ENCODE data around the gene STOML1.
"Not testable (repeated sequence)": the region's sequence is repeated elsewhere in the genome, so short reads cannot be mapped to it uniquely, and the experiment has no call there.

STOML1 gene

DNA sequence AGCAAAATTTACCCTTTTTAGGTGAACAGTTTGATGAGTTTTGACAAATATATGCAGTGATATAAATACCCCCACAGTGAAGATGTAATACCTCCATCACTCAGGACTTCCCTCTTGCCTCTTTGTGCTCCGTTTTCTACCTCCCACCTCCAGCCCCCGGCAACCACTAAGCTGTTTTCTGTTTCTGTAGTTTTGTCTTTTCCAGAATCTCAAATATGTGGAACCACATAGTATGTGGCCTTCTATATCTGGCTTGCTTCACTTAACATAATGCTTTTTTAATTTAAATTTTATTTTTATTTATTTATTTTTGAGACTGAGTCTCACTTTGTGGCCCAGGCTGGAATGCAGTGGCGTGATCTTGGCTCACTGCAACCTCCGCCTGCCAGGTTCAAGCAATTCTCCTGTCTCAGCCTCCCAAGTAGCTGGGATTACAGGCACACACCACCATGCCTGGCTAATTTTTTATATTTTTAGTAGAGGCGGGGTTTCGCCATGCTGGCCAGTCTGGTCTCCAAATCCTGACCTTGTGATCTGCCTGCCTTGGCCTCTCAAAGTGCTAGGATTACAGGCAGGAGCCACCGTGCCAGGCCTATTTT is 31.5 kb downstream of the STOML1 start:
- not testable (repeated sequence) for DNase-seq (ENCODE audit: low read depth)

DNA sequence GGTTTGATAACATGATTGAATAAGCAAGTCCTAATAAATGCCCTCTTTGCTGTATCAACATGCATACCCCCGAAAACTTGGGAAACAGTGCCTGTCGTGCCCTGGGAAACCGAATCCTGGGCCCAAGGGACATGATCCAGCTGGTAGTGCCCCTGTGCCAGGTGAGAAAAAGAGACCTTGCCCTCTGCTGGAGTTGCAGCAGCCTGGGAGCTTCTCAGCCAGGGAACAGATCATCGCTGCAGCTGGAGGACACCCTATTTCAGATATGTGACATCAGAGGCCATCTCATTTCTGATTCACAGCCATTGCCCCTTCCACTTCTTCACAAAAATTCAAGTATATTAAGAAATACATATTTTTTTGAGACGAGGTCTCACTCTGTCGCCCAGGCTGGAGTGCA is 32.3 kb downstream of the STOML1 start:
- no peak for DNase-seq (ENCODE audit: low read depth)

DNA sequence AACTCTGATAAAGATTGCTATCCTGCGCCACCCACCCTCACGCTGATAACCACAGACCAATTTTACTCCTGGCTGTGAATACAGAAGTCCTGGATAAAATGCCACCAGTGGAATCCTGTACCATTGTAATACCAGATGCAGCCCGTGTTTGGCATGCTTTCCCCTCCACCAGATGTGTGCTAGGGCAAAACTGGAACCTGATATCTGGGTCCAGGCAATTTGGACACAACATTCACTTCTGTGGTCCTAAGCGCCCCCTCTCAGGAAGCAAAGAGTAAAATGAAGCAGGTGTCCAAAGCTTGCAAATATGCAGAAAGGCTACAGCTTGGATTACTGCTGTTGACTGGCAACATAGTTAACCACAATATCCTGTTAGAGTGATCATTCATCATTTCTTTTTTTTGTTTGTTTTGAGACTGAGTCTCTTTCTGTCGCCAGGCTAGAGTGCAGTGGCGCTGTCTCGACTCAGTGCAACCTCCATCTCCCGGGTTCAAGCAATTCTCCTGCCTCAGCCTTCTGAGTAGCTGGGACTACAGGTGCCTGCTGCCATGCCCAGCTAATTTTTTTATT is 33.0 kb downstream of the STOML1 start:
- no peak for DNase-seq (ENCODE audit: low read depth)

DNA sequence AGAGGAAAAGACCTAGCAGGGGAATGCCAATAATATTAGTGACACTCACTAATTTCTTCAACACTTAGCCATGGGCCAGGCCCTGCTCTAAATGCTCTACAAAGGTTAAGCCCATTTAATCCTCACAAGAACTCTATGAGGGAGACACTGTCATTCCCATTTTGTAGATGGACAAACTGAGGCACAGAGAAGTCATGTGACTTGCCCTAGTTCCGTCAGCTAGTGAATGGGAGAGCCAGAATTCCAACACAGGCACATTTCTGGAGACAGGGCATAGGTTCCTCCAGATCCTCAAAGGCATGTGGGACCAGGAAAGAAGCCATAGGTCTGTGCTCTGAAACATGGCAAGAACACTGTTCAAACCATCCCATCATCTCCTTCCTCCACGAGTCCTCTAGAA is 34.3 kb downstream of the STOML1 start:
- DNase-seq (ENCODE audit: low read depth): no peak

DNA sequence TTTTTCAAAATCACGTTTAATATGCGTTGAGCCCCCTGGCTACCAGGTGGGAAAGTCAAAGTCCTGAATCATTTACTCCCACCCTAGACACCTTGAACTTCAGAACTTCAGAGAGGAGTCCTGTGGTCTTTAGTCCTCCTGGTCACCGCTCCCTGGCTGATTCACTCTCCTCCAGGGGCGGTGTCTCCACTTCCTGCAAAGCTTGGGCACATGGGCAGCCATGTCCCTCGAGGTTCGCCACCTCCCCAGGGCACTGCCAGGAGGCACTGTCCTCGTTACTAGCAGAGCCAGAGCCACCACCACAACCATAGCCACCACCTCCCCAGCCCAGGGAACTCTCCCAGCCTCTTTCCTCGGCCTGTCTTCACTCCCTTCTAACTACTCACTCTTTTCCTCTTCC is 34.8 kb downstream of the STOML1 start:
- no peak for DNase-seq (ENCODE audit: low read depth)

DNA sequence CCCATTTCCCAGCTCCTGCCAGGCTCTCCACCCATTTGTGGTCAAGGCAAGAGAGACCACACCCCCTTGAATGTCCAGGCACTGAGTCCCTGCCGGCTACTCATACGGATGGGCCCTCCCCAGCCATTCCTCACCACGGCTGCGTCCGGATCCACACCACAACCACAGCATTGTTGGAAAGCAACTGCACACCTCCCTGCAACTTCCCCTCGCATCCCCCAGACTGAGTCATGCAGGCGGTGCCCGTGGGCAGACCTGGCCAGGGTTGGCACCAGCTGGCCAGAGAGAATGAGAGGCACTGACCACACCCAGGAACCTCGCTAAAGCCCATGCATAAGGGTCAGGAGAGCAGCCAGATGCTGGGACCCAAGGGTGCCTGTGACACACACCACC is 35.4 kb downstream of the STOML1 start:
- no peak for DNase-seq (ENCODE audit: low read depth)

DNA sequence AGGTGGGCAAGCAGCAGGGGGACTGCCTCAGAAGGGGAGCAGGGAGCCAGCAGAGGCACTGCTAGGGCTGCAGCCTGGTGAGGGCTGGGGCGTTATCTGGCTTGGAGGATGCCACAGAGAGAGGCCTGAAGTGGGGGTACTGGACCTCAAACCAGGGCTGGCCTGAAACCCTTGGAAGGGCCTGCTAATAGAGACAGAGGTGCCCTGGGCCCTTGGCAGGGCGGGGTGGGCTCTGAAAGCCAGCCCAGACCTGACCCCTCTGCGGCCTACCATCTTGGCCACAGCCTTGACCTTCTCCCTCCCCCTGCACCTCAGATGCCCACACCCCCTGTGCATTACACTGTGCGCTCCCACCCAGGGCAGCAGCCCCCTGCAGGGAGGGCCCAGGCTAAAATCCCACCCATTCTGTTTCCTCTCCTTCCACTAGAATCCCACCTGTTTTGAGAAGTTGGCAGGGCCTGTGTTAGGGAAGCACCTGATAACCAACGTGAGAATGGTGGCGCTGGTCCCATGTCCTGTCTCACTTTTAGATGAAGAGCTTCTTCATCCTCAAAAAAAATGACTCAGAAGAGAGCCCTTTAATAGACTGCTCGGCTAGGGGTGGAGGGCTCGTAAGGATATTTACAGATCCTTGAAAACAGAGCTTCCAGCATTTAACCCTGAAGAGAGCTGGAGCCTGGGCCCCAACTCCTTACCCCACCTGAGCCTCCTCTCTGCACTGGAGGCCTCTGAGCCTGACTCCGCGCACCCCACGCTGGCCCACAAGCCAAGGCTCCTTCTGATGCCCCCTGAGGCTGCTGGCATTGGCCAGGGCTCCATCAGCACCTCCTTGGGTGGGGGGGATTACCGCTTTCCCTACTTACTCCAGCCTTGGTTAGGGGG is 36.0 kb downstream of the STOML1 start:
- DNase-seq (ENCODE audit: low read depth): no peak

DNA sequence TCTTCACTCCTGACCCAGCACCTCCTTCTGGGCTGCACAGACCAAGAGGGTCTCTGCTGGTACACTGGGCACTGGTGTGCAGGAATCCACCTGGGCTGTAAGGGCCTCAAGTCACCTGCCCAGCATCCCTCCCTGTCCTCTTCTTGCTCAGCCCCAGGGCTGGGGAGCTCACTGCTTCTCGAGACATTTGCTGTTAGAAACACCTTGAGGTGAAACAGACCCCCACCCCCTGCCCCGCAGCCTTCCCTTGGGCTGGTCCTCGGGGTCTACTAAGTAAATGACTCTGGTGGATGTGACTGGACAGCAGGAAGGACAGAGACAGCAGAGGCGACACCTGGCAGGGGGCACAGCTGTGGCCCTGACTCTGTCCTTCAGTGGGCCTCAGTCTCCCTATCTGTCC is 36.8 kb downstream of the STOML1 start:
- DNase-seq (ENCODE audit: low read depth): no peak

DNA sequence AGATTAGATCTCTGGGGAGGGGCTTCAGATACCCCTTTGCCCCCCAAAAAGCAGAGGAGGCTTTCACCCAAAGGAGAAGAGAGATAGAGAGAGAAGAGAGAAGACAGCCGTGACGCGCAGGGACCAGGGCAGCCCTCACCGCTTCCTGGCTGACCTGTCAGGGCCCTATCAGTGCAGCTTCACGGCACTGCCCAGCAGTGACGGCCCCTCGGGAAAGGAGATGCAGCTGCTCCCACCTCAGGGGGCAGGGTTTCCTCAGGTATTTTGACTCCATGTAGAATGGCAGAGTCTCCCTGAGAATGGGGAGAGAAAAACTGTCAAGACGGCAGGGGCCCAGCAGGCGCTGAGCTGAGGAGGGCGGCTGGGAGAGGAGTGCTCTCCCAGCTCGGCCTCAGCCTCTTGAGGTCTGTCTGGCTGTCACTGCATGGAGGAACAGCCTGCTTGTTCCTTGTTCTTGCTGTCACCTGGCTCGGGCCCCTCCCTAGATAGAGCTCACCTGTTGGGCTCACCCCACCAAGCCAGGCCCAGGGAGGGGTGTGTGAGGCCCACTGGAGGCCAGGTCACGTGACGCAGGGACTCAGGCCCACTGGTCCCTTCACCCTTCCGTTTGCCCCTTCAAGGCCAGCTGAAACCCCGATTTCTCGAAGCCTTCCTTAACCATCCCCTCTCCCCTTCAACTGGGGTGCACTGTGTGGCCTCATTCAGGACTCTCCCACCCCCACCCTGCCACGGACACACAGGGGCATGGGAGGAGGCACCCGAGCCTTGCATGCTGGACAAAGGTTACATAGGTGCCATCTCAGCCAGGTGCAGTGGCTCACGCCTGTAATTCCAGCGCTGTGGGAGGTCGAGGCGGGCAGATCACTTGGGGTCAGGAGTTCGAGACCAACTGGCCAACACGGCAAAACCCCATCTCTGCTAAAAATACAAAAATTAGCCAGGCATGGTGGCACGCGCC is 37.6 kb downstream of the STOML1 start:
- DNase-seq (ENCODE audit: low read depth): no peak

DNA sequence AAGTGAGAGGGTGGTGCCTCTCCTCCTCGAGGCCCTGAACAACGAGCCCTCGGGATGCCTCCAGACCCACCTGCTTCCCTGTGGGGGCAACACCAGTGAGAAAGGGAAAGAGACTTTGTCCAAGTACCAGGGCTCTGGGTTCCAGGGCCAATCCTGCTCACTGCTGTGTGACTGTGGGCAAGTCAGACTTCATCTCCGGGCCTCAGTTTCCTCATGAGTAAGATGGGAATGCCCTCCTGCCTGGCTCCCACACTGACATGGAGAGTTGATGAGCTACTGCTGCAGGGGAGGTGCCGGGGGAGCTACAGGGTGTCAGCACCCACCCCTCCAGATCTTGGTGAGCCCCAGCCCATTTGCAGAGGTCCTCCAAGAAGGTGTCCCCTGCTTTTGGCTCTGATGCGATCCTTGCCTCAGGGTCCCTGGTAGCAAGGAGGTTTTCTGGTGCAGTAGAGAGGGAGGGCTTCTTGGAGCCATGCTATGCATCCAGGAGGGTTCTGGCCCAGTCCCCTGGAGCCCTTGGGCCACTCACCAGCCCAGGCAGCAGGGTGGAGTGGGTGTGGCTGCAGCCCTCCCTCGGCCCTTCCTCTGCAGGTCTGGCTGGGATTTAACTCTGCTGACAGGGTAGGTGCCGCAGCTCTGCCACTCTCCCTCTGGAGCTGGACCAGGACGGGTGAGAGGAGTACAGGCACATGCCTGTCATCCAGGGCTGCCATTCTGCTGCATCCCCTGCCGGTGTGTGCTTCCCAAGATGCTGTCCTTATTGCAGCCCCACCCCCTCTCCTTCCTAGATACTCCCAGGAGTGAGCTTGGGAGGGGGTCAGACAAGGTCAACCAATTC is 39.0 kb downstream of the STOML1 start:
- DNase-seq (ENCODE audit: low read depth): no peak

DNA sequence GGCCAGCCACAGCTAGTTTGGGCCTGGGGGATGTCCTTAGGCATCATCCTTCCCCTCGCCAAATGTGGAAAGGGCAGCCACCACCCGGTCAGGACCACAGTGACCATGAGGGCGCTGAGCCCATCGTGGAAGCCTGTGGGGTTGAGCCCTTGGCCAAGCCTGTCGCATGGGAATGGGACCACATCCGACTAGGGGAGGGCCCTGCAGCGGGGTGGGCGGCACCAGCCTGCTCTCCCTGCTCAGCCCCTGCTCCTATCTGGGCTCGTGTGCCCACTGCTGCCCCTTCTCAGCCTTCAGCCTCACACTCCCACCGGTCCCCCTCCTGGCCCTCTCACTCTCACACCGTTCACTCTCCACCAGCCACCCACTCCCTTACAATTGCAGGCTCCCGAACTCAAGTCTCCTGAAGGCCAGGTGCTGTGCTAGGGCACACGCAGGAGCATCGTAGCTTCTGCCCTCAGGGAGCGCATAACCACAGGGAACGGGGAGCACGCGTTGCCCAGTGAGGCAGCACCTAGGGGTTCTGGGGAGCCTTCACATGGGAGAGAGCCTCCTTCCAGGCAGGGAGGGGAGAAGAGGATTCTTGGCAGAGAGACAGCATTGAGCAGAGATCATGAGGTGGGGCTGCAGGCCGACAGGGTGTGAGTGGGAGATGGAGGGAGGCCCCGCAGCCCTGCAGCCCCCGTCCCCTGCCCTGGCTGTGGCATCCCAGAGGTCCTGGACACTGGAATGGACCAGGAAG is 39.8 kb downstream of the STOML1 start:
- no peak for DNase-seq (ENCODE audit: low read depth)

DNA sequence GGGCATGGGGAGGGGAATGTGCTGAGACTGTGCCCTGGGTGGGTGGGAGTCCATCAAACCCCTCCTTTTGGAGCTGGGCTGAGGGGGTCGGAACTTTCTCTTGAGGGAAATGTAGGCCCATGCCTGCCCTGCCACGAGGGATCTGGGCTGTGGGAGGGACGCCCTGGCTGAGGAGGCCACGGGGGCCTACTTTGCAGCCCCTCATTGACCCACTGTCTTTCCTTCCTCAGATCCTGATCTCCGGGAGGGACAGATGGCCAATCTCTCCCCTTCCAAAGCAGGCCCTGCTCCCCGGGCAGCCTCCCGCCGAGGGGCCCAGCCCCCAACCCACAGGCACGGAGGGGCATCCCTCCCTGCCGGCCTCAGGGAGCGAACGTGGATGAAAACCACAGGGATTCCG is 40.5 kb downstream of the STOML1 start:
- DNase-seq (ENCODE audit: low read depth): no peak

DNA sequence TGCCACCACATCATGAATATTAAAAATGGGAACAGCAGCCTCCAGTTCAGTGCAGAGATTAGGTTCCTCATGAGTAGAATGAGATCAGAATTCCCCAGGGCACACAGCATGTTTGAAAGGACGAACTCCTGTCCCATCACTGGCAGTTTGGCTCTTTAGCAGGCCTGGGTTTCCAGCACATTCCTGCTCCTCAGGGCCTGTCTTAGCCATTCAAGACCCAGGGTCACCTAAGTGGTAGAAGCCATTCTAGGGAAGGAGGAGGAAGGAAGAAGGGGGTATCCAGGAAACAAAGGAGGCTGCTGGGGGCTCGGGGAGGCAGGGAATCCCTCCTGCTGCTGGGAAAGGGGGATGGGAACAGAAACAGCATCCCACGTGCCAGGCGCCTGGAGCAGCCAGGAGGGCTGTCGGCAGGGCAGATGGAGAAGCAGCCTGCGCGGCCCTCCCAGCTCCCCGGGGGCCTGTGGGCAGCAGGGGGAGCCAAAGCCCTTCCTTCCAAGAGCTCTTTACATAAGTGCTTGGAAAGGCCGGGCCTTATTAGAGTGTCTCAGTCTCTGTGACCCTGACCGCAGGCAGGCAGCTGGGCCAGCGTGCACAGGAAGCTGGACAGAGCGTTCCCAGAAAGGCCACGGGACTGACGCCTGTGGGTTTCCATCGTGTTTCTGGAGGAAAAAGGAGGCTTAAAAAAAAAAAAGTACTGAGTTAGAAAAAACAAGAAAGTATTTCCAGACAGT is 41.1 kb downstream of the STOML1 start:
- DNase-seq (ENCODE audit: low read depth): peak; percentile 48

DNA sequence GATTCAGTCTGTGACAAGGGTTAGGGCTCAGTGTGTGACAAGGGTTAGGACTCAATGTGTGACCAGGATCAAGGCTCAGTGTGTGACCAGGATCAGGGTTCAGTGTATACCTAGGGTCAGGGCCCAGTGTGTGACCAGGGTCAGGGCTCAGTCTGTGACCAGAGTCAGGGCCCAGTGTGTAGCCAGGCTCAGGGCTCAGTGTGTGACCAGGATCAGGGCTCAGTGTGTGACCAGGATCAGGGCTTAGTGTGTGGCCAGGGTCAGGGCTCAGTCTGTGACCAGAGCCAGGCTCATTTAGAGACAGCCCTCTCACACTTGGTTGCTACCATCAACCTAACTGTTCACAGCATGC is 41.6 kb downstream of the STOML1 start:
- DNase-seq (ENCODE audit: low read depth): no peak

DNA sequence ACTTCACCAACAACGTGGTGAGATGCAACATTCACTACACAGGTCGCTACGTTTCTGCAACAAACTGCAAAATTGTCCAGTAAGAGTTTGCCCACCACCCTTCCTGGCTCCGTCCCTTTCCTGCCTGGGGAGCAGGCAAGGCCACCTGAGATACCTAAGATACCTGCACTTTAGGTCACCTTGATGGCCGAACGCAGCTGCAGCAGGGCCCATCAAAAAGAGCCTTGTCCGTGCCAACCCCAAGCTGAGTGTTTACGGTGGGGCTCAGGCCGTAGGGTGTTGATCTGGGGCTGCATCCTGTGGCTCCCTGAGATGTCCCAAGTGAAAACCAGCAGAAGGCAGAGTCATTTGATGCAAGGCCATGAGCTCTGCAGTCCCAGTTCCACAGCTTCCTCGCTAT is 42.6 kb downstream of the STOML1 start:
- no peak for DNase-seq (ENCODE audit: low read depth)

DNA sequence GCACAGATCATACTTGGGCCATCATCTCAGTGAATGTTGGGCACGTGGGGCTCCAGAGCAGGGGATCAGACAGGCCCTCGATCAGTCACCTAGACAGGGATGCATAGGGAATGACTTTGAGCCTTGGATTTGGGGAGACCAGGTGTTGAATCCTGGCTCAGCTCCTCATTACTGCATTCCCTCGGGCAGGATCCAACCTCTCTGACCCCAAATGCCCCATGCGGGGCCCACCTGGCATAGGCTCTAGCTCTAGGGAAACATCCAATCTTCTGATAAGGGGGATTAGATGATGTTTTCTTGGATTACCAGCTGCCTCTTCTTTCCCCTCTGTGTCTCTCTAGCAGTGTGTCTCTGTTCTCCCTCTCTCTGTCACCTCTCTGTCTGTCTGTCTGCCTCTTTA is 43.1 kb downstream of the STOML1 start:
- no peak for DNase-seq (ENCODE audit: low read depth)

DNA sequence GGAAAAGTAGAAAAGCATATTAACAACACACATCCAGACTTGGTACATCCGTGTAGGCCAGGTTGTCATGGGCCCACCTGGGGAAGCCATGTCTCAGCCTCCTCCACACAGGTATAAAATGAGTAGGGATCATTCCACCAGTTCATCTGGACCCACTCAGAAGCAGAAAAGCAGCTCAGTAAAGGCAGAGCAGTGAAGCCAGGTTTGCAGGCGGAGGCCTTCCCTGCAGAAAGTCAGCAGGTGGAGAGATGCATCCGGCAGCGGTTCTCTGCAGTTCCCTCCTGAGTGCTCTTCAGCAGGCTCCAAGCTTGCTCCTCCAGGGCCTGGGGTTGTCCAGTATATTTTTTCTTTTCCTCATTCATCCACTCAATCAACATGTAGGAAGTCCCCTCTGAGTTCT is 43.7 kb downstream of the STOML1 start:
- no peak for DNase-seq (ENCODE audit: low read depth)

DNA sequence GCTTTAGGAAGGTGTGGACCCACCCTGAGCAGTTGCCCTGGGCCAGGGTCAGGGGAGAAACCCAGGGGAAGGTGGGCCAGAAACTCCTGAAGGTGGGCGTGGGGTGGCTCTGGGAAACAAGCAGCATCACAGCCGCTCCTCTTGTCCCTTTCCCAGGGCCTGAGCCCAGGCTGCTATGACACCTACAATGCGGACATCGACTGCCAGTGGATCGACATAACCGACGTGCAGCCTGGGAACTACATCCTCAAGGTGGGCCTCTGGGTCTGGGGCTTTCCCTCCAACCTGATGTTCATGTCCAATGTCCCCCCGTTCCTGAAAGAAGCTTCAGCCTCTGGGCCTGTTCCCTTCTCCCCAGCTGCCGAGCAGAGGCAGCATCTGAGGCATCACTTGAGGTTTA is 44.4 kb downstream of the STOML1 start:
- DNase-seq (ENCODE audit: low read depth): no peak

DNA sequence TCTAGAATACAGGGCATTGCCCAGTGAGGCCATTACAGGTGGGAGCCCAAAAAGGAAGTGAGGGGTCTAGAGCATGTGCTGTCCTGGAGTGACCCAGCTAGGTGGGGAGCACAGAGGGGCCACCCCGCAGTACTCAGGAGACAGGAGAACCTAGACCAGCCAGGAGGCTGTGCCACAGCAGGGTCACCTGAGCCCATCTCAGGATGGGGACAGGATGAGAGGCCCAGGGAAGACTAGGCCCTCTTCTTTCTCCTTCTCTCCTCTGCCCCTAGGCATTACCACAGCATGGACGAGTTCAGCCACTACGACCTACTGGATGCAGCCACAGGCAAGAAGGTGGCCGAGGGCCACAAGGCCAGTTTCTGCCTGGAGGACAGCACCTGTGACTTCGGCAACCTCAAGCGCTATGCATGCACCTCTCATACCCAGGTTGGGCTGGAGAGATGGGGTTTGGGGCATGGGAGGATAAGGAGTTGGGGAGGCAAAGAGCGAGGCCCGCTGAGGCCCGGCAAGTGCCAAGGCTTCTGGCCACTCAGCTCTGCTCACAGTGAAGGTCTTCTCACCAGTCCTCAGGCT is 45.2 kb downstream of the STOML1 start:
- no peak for DNase-seq (ENCODE audit: low read depth)

All from stimulated activated CD4-positive, alpha-beta T cell treated with anti-CD3 and anti-CD28 coated beads, Interleukin-2, amount 100 ng/mL, for 4 hours (primary cell).